Ishikawa (cell line): ENCODE measurements around the gene CBX1.

Experiments used
- CEBPB ChIP-seq: IDR thresholded peaks from 2 replicates; pipeline ENCODE4 v1.6.1; 2012
- CREB1 ChIP-seq: IDR thresholded peaks from 2 replicates; pipeline ENCODE4 v1.6.1; 2012; ENCODE audit warnings: low read depth
- EGR1 ChIP-seq: IDR thresholded peaks from 2 replicates; pipeline ENCODE4 v1.6.1; 2012
- EP300 ChIP-seq: IDR thresholded peaks from 2 replicates; pipeline ENCODE4 v1.6.1; 2012; ENCODE audit warnings: borderline replicate concordance
- FOXM1 ChIP-seq: IDR thresholded peaks from 2 replicates; pipeline ENCODE4 v1.6.1; 2012; ENCODE audit warnings: low read depth, borderline replicate concordance
- MAX ChIP-seq: IDR thresholded peaks from 2 replicates; pipeline ENCODE4 v1.6.1; 2012
- NFIC ChIP-seq: IDR thresholded peaks from 2 replicates; pipeline ENCODE4 v1.6.1; 2012
- RAD21 ChIP-seq: IDR thresholded peaks from 2 replicates; pipeline ENCODE4 v1.6.1; 2012; ENCODE audit warnings: low read depth
- TAF1 ChIP-seq: IDR thresholded peaks from 2 replicates; pipeline ENCODE4 v1.6.1; 2012; ENCODE audit warnings: low read depth, mild to moderate bottlenecking
- TCF12 ChIP-seq: IDR thresholded peaks from 2 replicates; pipeline ENCODE4 v1.6.1; 2012; ENCODE audit warnings: low read depth
- TEAD4 ChIP-seq: IDR thresholded peaks from 2 replicates; pipeline ENCODE4 v1.6.1; 2012
- USF1 ChIP-seq: IDR thresholded peaks from 2 replicates; pipeline ENCODE4 v1.6.1; 2012
- YY1 ChIP-seq: IDR thresholded peaks from 2 replicates; pipeline ENCODE4 v1.6.1; 2012; ENCODE audit warnings: low read depth
- ZBTB7A ChIP-seq: IDR thresholded peaks from 2 replicates; pipeline ENCODE4 v1.6.1; 2012; ENCODE audit warnings: low read depth
- TF ChIP-seq, protein P1 (sequence below): IDR thresholded peaks from 2 replicates; pipeline ENCODE4 v1.6.1; 2012; ENCODE audit warnings: low read depth, mild to moderate bottlenecking

Gene CBX1

GRCh38 chr17:48102043-48102750, 919 bp upstream of the CBX1 start:
- TF ChIP-seq CEBPB (no peak), CREB1 (no peak), FOXM1 (no peak), TAF1 (no peak), TCF12 (no peak), USF1 (no peak), TEAD4 (no peak), EGR1 (no peak), ZBTB7A (no peak), YY1 (no peak), MAX (no peak), NFIC (no peak), RAD21 (no peak), EP300 (no peak)
- TF ChIP-seq, protein P1, sequence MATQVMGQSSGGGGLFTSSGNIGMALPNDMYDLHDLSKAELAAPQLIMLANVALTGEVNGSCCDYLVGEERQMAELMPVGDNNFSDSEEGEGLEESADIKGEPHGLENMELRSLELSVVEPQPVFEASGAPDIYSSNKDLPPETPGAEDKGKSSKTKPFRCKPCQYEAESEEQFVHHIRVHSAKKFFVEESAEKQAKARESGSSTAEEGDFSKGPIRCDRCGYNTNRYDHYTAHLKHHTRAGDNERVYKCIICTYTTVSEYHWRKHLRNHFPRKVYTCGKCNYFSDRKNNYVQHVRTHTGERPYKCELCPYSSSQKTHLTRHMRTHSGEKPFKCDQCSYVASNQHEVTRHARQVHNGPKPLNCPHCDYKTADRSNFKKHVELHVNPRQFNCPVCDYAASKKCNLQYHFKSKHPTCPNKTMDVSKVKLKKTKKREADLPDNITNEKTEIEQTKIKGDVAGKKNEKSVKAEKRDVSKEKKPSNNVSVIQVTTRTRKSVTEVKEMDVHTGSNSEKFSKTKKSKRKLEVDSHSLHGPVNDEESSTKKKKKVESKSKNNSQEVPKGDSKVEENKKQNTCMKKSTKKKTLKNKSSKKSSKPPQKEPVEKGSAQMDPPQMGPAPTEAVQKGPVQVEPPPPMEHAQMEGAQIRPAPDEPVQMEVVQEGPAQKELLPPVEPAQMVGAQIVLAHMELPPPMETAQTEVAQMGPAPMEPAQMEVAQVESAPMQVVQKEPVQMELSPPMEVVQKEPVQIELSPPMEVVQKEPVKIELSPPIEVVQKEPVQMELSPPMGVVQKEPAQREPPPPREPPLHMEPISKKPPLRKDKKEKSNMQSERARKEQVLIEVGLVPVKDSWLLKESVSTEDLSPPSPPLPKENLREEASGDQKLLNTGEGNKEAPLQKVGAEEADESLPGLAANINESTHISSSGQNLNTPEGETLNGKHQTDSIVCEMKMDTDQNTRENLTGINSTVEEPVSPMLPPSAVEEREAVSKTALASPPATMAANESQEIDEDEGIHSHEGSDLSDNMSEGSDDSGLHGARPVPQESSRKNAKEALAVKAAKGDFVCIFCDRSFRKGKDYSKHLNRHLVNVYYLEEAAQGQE = no peak

- TF ChIP-seq TAF1 = no peak
- no peak for TF ChIP-seq FOXM1
- no peak for TF ChIP-seq TCF12
- TF ChIP-seq MAX = no peak
- no peak for TF ChIP-seq NFIC
- TF ChIP-seq TEAD4 = no peak
- TF ChIP-seq CEBPB = no peak
- no peak for TF ChIP-seq USF1
- no peak for TF ChIP-seq YY1
- TF ChIP-seq, protein P1 = no peak
- no peak for TF ChIP-seq CREB1
- TF ChIP-seq EGR1 = no peak
- TF ChIP-seq RAD21 = no peak
- no peak for TF ChIP-seq ZBTB7A
- TF ChIP-seq EP300 = no peak
These were observed 677 bp downstream of the CBX1 start for GRCh38 chr17:48100591-48101011.

DNA sequence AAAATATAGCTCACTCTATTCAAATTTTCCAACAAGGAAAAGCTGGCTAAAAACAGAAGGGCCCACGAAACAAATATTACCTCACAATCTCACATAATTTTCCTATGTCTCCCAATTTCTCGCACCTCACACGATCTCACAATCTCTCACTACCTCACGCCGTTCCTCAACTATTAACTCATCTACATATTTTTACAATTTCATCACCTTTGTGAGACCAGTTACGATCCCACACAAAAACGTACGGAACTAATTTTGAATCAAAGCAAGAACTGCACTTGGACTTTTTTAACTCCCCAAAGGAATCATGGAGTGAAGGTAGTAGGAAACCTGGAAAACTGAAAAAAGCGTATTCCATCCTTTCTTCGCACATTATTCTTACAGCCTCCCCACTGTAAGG, 1.1 kb downstream of the CBX1 start:
- TF ChIP-seq NFIC (no peak), CREB1 (no peak), TAF1 (no peak), ZBTB7A (no peak), MAX (no peak), FOXM1 (0 out of 2 replicates have a peak, but pooled peaks have one; percentile 28), CEBPB (no peak), EP300 (no peak)

GRCh38 chr17:48095611-48096010, 5.7 kb downstream of the CBX1 start:
- TF ChIP-seq RAD21 (no peak), TAF1 (no peak), CREB1 (no peak)
- TF ChIP-seq, protein P1 = no peak
